HG03439 (cell line): ENCODE results near the gene ETFBKMT.
"Not testable (repeated sequence)": the region's sequence is repeated elsewhere in the genome, so short reads cannot be mapped to it uniquely, and the experiment has no call there.

Experiments
- ATAC-seq: cut with Tn5 transposase; IDR thresholded peaks from one replicate; pipeline ENCODE4 v1.9.1; 2021; ENCODE audit warnings: mild to moderate bottlenecking, moderate library complexity; ENCODE audit not compliant: unreplicated experiment

ETFBKMT gene

GRCh38 chr12:31655208-31655607 lies 4.3 kb upstream of the ETFBKMT start:
- no peak for ATAC-seq

- no peak for ATAC-seq
Measured at GRCh38 chr12:31655792-31656191, 3.7 kb upstream of the ETFBKMT start.

DNA sequence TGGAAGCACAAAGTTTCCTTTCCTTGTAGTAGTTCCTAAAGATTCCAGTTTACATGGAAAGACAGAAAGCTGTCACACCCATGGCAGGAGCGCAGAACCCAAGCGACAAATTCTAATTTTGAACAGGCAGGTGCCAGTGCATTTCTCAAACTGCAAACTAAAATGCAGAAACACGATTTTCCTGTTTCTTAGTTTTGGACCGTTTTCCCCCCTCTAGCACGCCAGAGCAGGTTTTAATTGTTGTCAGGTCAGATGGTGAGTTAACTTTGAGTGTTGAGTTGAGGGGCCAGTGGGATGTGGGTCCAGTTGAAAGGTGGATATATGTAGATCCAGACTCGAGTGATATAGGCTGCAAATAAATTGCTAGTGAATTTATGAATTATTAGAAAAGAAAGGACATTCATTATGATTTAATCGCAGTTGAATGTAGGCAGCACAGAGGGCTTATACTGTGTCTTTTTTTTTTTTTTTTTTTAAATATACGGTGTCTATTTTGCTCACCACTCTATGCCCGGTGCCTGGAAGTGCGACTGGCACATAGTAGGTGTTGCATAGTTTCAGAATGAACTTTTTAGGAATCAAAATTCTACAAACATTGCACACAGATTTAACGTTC lies 909 bp upstream of the ETFBKMT start:
- peak; percentile 1 for ATAC-seq

DNA sequence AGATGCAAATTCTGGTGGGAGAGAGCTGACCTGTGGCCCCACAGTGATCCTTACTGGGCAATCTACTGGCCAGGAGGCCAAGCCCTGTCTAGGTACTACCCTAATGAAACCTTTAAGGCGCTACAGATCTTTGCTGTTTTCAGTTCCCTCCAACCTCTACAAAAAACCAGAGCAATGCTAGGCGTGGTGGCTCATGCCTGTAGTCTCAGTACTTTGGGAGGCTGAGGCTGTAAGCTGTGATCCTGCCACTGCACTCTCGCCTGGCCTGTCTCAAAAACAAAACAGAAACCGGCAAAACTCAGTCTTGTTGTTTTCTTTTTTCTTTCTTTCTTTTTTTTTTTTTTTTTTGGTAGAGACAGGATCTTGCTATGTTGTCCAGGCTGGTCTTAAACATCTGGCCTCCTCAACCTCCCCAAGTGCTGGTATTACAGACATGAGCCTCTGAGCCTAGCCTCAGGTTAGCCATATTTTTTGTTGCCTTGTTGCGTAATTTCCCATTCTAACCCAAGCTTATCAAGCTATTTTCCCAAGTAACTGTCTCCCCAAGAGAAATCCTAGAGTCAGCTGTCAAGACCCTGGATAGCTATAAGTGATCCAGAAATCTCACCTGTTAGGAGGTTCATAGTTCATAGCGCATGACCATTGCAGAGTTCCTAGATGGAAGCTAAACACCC lies 2.8 kb downstream of the ETFBKMT start:
- no peak for ATAC-seq

- ATAC-seq, result no peak
Measured at GRCh38 chr12:31663576-31663975, 4.1 kb downstream of the ETFBKMT start.

- ATAC-seq, result no peak
Measured at GRCh38 chr12:31664038-31664437, 4.5 kb downstream of the ETFBKMT start.

- ATAC-seq, result no peak
Measured at GRCh38 chr12:31669020-31669419, 9.5 kb downstream of the ETFBKMT start.

- ATAC-seq, result not testable (repeated sequence)
Measured at GRCh38 chr12:31669582-31669981, 10.1 kb downstream of the ETFBKMT start.

DNA sequence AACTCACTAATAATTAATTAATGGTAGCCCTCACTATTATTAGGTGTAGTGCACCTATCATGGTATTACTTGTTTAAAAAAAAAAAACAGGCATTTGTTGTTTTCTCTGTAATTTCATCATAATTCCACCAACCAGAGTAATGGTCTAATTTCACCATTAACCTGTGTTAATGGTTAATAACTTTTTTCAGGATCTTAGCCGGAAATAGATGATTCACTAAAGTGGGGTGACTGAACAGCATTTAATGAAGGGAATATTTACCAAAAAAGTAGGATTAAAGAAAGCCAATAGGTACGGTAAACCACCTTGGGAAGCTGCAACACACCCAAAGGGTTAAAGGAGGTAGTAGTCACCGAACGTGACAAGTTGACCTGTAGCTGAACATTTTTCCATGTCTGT lies 13.0 kb downstream of the ETFBKMT start:
- no peak for ATAC-seq

DNA sequence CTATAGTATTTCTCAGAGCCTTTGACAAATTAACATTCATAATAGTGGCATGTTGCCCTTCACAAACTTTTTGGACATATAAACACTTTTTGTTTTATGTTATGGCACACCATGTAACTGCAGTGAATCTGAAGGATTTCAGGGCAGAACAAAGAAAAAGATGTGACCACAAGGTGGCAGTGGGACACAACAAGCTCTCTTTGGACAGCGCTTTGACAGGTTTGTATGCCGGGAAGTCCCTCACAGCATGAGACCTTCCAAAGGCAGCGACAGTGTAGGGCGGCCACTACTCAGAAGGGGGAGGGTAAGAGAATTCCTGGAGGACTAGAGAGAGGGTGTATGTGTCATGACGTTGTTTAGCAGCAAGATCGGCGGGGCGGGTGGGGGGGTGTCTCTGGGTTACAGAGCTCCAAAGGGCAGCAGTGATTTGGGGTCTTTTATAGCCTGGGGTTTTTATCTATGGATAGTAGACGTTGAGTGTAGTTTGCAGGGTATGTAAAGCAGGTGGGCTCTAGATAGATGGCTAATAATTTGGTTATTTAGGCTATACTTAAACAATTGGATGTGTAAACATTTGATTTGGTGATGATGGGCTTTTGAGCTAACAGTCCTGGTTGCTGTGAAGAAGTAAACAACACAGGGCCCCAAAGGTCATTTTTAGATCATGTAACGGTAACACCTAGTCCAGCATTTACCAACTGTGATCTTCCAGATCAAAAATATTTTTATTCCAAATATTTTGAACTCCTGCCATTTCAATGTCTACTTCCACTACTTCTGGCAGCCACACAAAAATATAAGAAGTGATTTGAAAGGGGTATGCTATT lies 22.9 kb downstream of the ETFBKMT start:
- ATAC-seq, result peak; percentile 80

GRCh38 chr12:31685801-31686200 lies 26.3 kb downstream of the ETFBKMT start:
- no peak for ATAC-seq

- peak; percentile 57 for ATAC-seq
Measured at GRCh38 chr12:31687101-31687527, 27.6 kb downstream of the ETFBKMT start.

DNA sequence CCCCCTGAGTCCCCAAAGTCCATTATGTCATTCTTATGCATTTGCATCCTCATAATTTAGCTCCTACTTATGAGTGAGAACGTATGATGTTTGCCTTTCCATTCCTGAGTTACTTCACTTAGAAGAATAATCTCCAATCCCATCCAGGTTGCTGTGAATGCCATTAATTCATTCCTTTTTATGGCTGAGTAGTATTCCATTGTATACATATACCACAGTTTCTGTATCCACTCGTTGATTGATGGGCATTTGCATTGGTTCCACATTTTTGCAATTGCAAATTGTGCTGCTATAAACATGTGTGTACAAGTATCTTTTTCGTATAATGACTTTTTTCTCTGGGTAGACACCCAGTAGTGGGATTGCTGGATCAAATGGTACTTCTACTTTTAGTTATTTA lies 30.4 kb downstream of the ETFBKMT start:
- ATAC-seq, result not testable (repeated sequence)

DNA sequence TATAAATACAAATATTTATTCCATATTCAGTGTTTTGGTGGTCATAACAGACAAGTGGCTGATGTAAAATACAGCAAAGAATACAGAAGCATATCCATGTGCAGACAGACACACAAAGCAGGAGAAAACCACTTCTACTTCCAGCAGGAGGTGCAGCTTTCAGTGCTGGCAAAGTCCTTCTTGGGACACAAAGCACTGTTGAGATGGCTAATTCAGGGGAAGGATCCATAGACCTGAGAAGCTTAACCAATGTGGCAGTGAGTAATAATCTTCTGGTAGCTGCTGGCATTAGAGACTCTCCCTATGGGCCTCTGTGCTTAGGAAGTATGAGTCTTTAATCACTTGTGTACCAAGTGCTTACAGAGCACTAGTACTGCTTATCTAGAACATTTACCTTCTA lies 42.6 kb downstream of the ETFBKMT start:
- ATAC-seq, result no peak

DNA sequence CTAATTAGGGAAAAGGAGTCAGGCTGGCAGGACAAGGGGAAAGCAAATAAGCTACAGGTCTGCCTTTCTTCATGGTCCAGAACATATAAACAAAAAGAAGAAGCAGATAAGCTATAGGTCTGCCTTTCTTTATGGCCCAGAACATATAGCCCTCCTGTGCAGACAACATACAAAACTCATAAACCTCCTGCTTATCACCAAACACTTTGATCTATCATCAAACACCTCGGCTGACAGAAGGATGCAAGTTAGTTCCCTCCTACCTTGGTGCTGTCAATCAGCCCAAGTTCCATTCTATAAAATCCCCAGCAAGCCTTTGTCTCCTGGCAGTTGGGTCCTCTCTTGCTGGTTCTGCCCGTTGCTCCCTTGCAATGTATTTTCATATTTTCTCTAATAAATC lies 46.1 kb downstream of the ETFBKMT start:
- ATAC-seq, result no peak

- not testable (repeated sequence) for ATAC-seq
Measured at GRCh38 chr12:31708118-31708517, 48.6 kb downstream of the ETFBKMT start.

- no peak for ATAC-seq
Measured at GRCh38 chr12:31710021-31710818, 50.7 kb downstream of the ETFBKMT start.

DNA sequence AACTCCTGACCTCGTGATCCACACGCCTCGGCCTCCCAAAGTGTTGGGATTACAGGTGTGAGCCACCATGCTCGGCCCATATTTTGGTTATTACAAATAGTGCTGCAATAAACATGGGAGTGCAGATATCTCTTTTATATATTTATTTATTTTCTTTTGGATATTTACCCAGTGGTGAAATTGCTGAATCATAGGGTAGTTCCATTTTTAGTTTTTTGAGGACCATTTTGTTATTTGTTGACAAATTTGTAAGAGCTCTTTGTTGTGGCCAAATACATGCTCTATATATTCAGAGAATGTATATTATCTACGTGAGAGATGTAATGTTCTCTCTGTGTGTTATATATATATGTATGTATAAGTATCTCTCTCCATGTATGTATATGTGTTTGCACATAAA lies 53.4 kb downstream of the ETFBKMT start:
- ATAC-seq, result no peak

- ATAC-seq, result no peak
Measured at GRCh38 chr12:31714406-31715271, 55.2 kb downstream of the ETFBKMT start.

DNA sequence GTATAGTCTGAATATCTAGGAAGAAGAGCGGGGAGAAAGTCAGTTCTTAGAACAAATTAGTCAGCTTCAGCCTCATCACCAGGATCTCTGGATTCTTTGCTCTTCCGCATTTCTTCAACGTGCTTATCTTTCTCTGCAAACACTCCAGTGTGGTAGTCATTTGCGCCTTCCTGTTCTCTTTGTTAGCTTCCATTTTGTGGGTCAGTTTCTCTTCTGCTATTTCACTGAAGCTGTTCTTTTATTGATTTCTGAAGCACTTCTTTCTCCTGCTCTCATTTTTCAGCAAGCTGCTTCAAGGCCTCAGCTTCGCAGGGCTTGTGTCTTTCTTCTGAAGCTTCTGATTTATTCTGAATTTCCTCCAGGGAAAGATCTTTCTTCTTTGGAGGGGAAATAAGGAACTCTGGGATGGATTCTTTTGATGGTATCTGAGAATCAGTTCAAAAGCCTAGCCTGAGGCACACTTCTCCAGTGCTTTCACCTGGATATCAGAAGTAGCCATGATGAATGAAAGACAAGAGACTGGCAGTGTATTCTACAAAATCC lies 55.9 kb downstream of the ETFBKMT start:
- no peak for ATAC-seq
